GM23248 (cell line): Measurements from ENCODE around the gene CST8.

ENCODE experiments used
- EZH2 ChIP-seq: fragments of 200-600 bp; sonication (generic); IDR thresholded peaks from 2 replicates; pipeline ENCODE4 v1.6.1; 2018; ENCODE audit warnings: antibody characterized with exemption, mild to moderate bottlenecking; ENCODE audit not compliant: insufficient read depth, poor library complexity, severe bottlenecking
- EZH2phosphoT487 ChIP-seq: fragments of 200-600 bp; sonication (generic); IDR thresholded peaks from 2 replicates; pipeline ENCODE4 v1.6.1; 2018; ENCODE audit warnings: antibody characterized with exemption, moderate library complexity, mild to moderate bottlenecking, low read depth; ENCODE audit not compliant: insufficient read depth

DNA sequence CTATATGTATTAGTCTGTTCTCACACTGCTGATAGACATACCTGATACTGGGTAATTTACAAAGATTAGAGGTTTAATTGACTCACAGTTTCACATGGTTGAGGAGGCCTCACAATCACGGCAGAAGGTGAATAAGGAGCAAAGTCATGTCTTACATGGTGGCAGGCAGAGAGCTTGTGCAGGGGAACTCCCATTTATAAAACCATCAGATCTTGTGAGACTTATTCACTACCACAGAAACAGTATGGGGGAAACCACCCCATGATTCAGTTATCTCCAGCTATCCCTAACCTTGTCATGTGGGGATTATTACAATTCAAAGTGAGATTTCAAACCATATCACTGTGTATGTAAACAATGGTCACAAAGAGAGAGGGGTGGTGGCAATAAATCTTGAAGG, 6.6 kb downstream of the CST8 start:
- TF ChIP-seq EZH2 (no peak), EZH2phosphoT487 (no peak)
